Measurements from ENCODE around the gene GLIPR1L1. TPM values are rescaled to one million over a fixed set of nuclear protein-coding genes. Genes with fewer than 3 reads are reported as not detected.

GLIPR1L1 gene
- not detected in 2 replicates for total RNA-seq

DNA sequence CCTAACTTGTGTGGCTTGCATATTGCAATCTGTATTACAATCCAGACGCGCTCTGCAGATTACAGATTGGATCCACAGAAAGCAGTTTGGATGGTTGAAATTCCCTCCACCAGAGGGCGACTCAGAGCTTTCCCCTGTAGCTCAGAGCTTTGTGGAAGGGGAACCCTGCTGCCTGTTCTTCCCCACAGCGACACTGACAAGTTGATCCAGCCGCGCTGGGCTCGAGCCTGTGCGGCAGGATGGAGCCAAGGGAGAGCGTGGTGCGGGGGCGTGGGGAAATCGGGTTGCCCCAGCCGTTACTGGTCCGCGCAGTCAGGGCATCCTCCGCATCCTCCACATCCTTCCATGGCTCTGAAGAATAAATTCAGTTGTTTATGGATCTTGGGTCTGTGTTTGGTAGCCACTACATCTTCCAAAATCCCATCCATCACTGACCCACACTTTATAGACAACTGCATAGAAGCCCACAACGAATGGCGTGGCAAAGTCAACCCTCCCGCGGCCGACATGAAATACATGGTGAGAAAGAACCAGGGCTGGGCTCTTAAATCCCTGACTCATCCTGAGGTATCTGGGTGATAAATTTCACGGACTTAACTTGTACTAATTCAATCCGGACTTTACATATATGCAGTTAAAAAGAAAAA is at the start of gene GLIPR1L1:
GLIPR1L1 (plus strand) TSS at position 287 of the 647 bp plus-strand sequence; CDS start at position 346, 59 bp downstream.

GRCh38 chr12:75329918-75330826 is 4.3 kb upstream of the GLIPR1L1 start, which contains the start of gene CAPS2:
Gene CAPS2, minus strand, starts transcription at chr12:75330324. Its CDS starts 3,826 bp downstream, at chr12:75326498.

DNA sequence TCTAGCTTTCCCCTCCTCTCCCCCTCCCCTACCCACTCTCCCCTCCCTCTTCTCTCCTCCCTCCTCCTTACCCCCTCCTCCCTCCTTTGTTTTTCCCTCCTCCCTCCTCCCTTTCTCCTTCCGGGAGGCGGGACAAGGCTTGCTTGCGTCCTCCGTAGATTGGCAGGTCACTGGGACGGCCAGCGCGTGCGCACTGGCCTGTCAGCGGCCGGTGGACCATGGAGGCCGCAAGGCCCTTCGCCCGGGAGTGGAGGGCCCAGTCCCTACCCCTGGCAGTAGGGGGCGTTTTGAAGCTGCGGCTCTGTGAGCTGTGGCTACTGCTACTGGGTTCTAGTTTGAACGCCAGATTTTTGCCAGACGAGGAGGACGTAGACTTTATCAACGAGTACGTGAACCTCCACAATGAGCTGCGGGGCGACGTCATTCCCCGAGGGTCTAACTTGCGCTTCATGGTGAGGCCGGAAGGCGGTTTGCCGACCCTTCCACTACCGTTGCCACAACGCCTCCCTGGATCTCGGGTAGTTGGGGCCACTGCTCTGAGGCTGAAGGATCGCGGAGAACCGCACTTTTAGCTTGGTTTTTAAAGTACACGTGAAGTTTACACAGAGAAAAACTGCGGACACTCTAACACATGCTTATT is 56.5 kb downstream of the GLIPR1L1 start, which contains the start of gene GLIPR1L2:
GLIPR1L2 (plus strand) TSS at position 191 of the 640 bp plus-strand sequence; CDS start at position 219, 28 bp downstream.

Other genes starting within 250 kb of the GLIPR1L1 start
- gene KCNC2, start 124.8 kb upstream of the GLIPR1L1 start, total RNA-seq: not detected in 2 replicates
- gene CAPS2, start 4.3 kb upstream of the GLIPR1L1 start, total RNA-seq: 2.9 and 7.0 TPM in 2 replicates
- 0.19 and 2.3 TPM in 2 replicates for gene GLIPR1L2, start 56.4 kb downstream of the GLIPR1L1 start, total RNA-seq
- 111 and 124 TPM in 2 replicates for gene GLIPR1, start 146.1 kb downstream of the GLIPR1L1 start, total RNA-seq
- 36.1 and 37.4 TPM in 2 replicates for gene KRR1, start 176.9 kb downstream of the GLIPR1L1 start, total RNA-seq

Measured in regular cardiac myocyte (primary cell).